HG03342 (cell line): ENCODE results near the gene SLC19A1.

Source experiments
- ATAC-seq: cut with Tn5 transposase; IDR thresholded peaks from one replicate; pipeline ENCODE4 v1.9.1; 2021; ENCODE audit warnings: mild to moderate bottlenecking, moderate library complexity; ENCODE audit not compliant: unreplicated experiment

The SLC19A1 gene

GRCh38 chr21:45542242-45542666 lies at the start of gene SLC19A1:
Gene SLC19A1 (minus strand): TSS chr21:45542440. CDS start chr21:45537959, 4,481 bp downstream.
- no peak for ATAC-seq

DNA sequence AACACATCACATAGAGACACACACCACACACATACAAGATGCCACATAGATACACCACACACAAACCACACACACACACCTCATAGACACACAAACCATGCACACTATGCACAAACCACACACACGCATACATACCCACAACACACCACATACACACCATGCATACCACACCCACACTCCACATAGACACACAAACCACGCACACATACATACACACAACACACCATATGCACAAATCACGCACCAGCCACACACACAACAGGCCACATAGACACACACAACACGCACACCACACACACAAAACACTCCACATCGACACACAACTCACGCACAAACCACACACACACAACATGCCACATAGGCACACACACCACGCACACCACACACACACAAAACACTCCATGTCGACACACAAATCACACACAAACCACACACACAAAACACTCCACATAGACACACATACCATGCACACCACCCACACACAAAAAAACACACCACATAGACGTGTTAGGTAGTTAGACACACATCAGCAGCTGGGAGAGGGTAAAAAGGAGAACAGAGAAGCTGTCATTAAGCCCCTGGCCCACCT lies 49.5 kb upstream of the SLC19A1 start:
- no peak for ATAC-seq

DNA sequence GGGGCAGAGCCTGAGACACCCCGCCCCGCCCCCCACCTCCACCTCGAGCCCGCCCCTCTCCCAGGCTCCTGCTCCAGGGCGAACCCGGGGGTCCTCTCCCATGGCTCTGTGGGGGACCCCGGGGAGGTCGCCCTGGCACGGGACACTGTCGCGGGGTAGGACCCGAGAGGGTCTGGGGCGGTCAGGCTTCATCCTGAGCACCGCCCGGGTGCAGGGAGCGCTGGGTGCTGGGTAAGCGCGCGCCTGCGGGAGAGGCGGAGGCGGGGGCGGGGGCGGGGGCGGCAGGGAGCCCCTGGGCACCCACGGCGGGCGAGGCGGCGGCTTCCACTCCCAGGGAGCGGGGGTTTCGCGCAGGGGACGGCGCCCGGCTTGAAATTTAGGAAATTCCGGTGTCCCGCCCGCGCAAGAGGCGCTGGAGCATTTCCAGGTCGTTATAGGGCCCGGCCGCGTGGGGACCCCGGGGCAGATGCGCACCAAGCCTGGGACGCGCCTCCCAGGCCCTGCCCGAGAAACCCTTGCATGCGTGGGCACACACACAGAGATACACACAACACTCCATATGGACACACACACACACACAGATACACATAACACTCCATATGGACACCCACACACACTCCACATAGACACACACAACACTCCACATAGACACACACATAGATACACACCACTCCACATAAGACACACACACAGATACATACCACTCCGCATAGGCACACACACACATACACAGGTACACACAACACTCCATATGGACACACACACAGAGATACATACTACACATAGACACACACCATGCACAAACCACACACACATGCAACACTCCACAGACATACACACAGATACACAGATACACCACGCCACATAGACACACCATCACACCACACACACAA lies 48.7 kb upstream of the SLC19A1 start:
- no peak for ATAC-seq

GRCh38 chr21:45590246-45590725 lies 48.0 kb upstream of the SLC19A1 start:
- no peak for ATAC-seq

DNA sequence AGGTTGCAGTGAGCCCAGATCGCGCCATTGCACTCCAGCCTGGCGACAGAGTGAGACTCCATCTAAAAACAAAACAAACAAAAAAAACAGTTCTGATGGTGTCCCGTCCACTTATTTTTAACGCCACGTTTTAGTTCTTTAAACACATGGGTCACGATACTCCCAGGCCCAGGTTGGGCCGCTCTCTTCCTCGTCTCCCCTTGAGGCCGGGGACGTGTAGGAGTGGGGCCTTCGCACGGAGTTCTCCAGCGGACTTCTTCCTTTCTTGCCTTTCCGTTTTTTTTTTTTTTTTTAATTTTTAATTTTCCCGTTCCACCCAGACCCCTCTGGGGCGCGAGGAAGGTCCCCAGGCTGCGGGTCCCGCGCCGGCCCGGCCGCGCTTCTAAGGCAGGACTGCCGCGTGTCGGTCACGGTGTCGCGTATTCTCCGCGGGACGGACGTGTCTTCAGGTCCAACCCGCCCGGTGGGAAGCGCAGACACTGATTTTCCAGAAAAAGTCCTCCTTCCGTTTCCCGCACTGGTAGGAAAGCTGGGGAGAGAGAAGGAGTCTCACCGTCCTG lies 47.5 kb upstream of the SLC19A1 start:
- ATAC-seq = no peak

GRCh38 chr21:45588871-45589491 lies 46.7 kb upstream of the SLC19A1 start:
- no peak for ATAC-seq

GRCh38 chr21:45588086-45588825 lies 46.0 kb upstream of the SLC19A1 start:
- ATAC-seq = no peak

DNA sequence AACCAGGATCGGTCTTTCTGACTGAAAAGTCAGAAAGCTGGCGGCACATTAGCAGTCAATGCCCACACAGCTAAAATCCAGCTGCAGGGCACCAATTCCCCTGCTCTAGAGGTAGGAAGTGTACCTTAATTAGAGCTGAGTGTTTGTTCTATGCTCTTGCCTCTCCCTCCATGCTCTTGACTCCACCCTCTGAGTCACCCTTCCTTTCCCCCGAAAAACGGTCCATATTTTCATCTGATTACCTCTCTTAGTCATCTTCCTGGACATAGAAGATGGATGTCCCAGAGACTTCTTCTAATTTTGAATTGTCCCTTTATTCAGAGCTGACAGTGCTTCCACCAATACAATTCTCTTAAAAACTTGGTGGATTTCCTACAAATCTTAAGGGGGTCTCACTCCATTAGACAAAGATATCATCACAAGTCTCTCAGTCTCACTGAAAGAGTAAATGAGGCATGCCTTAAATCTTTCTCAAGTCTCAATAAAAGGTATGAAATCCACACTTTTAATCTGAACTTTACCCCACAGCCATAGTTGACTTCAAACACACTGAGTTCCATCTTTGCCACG lies 44.1 kb upstream of the SLC19A1 start:
- ATAC-seq = no peak

GRCh38 chr21:45584786-45585185 lies 42.5 kb upstream of the SLC19A1 start:
- ATAC-seq = no peak

- ATAC-seq = no peak
Measured at GRCh38 chr21:45583831-45584509, 41.7 kb upstream of the SLC19A1 start.

DNA sequence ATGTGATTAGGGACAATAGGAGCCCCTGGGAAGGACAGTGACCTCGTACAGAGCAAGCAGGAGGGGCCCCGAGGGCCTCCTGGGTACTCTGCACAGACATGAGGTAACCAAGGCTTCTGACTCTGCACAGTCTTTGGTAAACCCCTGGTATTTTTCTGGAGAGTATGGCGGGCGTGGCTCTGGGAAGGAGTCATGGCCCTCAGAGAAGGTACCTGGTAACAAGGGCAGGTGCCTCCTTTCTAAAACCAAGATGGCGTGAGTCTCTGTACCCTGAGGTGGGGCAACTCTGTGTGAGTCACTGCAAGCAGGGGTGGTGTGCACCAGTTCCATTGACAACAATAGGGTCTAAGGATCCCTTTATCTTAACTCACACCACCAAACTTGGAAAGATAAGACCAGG lies 39.9 kb upstream of the SLC19A1 start:
- no peak for ATAC-seq

DNA sequence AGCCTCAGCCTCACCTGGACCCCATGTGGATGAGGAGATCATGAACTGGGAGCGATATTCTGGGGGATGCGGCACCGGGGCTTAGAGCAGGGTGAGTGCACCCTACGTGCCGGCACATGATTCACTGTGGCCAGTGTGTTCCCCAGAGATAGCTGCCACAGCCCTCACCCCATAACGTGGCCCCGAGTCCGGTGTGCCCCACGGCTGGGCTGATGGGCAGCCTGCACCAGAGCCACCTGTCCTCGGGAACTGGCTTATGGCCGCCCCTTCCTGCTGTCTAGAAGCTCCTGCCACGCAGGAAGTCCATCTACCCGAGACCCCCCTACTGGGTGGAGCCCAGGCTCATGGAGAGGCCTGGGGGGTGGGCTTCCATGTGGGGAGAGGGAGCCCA lies 39.1 kb upstream of the SLC19A1 start:
- ATAC-seq = no peak

GRCh38 chr21:45580576-45581321 lies 38.5 kb upstream of the SLC19A1 start:
- ATAC-seq = no peak

GRCh38 chr21:45580181-45580575 lies 37.9 kb upstream of the SLC19A1 start:
- no peak for ATAC-seq

- no peak for ATAC-seq
Measured at GRCh38 chr21:45579383-45580180, 37.3 kb upstream of the SLC19A1 start.

- no peak for ATAC-seq
Measured at GRCh38 chr21:45578811-45579381, 36.7 kb upstream of the SLC19A1 start.

GRCh38 chr21:45578176-45578801 lies 36.0 kb upstream of the SLC19A1 start:
- ATAC-seq = no peak

GRCh38 chr21:45577801-45578175 lies 35.5 kb upstream of the SLC19A1 start:
- no peak for ATAC-seq
